ENCODE results near the gene FUT3.

DNA sequence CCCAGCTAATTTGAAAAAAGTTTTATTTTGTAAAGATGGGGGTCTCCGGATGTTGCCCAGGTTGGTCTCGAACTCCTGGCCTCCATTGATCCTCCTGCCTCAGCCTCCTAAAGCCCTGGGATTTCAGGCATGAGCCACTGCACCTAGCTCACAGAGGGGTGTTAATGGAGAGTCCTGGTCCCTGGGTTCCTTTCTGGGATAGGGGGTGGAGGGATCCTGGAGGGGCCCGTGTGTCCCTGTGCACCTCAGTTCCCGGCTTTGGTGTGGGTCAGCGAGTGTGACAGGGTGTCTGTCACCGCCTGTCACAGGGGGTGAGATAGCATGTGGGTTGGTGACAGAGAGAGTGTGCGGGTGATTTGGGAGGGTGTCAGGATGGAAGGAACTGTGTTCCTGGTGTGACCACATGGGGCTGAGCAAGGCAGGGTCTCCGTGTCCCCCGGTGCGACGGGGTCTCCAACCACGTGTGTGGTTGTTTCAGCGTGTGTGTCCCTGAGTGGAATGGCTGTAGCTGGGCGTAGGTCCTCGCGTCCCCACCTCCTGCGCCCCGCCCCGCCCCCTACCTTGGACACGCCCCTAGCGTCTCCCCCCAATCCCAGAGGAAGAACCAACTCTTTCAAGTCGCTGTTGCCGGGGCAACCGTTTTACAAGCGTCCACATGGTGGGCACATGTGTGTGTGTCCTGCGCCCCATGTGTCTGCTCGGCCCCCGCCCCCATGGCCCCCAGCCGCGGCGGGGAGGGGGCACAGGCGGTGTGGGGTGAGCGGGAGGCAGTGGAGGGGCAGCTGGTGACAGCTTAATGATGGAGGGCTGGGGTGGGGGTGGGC is 49.2 kb downstream of the FUT3 start:
- TF ChIP-seq, protein P1, sequence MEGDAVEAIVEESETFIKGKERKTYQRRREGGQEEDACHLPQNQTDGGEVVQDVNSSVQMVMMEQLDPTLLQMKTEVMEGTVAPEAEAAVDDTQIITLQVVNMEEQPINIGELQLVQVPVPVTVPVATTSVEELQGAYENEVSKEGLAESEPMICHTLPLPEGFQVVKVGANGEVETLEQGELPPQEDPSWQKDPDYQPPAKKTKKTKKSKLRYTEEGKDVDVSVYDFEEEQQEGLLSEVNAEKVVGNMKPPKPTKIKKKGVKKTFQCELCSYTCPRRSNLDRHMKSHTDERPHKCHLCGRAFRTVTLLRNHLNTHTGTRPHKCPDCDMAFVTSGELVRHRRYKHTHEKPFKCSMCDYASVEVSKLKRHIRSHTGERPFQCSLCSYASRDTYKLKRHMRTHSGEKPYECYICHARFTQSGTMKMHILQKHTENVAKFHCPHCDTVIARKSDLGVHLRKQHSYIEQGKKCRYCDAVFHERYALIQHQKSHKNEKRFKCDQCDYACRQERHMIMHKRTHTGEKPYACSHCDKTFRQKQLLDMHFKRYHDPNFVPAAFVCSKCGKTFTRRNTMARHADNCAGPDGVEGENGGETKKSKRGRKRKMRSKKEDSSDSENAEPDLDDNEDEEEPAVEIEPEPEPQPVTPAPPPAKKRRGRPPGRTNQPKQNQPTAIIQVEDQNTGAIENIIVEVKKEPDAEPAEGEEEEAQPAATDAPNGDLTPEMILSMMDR (conservative IDR thresholded peaks at IDR 0.05; ENCODE audit: low read length), result no peak
- no peak for TF ChIP-seq EZH2phosphoT487 (IDR thresholded peaks at IDR 0.05; ENCODE audit: borderline replicate concordance)
